Ishikawa (cell line): ENCODE data around the gene PRR12.

Experiments
- CEBPB ChIP-seq: IDR thresholded peaks from 2 replicates; pipeline ENCODE4 v1.6.1; 2012
- CREB1 ChIP-seq: IDR thresholded peaks from 2 replicates; pipeline ENCODE4 v1.6.1; 2012; ENCODE audit warnings: low read depth
- EGR1 ChIP-seq: IDR thresholded peaks from 2 replicates; pipeline ENCODE4 v1.6.1; 2012
- EP300 ChIP-seq: IDR thresholded peaks from 2 replicates; pipeline ENCODE4 v1.6.1; 2012; ENCODE audit warnings: borderline replicate concordance
- FOXM1 ChIP-seq: IDR thresholded peaks from 2 replicates; pipeline ENCODE4 v1.6.1; 2012; ENCODE audit warnings: low read depth, borderline replicate concordance
- NFIC ChIP-seq: IDR thresholded peaks from 2 replicates; pipeline ENCODE4 v1.6.1; 2012
- RAD21 ChIP-seq: IDR thresholded peaks from 2 replicates; pipeline ENCODE4 v1.6.1; 2012; ENCODE audit warnings: low read depth
- TAF1 ChIP-seq: IDR thresholded peaks from 2 replicates; pipeline ENCODE4 v1.6.1; 2012; ENCODE audit warnings: low read depth, mild to moderate bottlenecking
- TCF12 ChIP-seq: IDR thresholded peaks from 2 replicates; pipeline ENCODE4 v1.6.1; 2012; ENCODE audit warnings: low read depth
- TEAD4 ChIP-seq: IDR thresholded peaks from 2 replicates; pipeline ENCODE4 v1.6.1; 2012
- USF1 ChIP-seq: IDR thresholded peaks from 2 replicates; pipeline ENCODE4 v1.6.1; 2012
- YY1 ChIP-seq: IDR thresholded peaks from 2 replicates; pipeline ENCODE4 v1.6.1; 2012; ENCODE audit warnings: low read depth
- ZBTB7A ChIP-seq: IDR thresholded peaks from 2 replicates; pipeline ENCODE4 v1.6.1; 2012; ENCODE audit warnings: low read depth
- TF ChIP-seq, protein P1 (sequence below): IDR thresholded peaks from 2 replicates; pipeline ENCODE4 v1.6.1; 2012
- TF ChIP-seq, protein P2 (sequence below): IDR thresholded peaks from 2 replicates; pipeline ENCODE4 v1.6.1; 2012; ENCODE audit warnings: low read depth, mild to moderate bottlenecking

The PRR12 gene

GRCh38 chr19:49559928-49560327, 31.1 kb upstream of the PRR12 start:
- TF ChIP-seq EP300 (no peak), EGR1 (no peak), TEAD4 (no peak), YY1 (no peak), USF1 (no peak), CEBPB (no peak), FOXM1 (no peak), CREB1 (no peak), ZBTB7A (no peak), TCF12 (no peak), NFIC (no peak), RAD21 (no peak), TAF1 (no peak)
- TF ChIP-seq, protein P1, sequence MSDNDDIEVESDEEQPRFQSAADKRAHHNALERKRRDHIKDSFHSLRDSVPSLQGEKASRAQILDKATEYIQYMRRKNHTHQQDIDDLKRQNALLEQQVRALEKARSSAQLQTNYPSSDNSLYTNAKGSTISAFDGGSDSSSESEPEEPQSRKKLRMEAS: no peak
- TF ChIP-seq, protein P2, sequence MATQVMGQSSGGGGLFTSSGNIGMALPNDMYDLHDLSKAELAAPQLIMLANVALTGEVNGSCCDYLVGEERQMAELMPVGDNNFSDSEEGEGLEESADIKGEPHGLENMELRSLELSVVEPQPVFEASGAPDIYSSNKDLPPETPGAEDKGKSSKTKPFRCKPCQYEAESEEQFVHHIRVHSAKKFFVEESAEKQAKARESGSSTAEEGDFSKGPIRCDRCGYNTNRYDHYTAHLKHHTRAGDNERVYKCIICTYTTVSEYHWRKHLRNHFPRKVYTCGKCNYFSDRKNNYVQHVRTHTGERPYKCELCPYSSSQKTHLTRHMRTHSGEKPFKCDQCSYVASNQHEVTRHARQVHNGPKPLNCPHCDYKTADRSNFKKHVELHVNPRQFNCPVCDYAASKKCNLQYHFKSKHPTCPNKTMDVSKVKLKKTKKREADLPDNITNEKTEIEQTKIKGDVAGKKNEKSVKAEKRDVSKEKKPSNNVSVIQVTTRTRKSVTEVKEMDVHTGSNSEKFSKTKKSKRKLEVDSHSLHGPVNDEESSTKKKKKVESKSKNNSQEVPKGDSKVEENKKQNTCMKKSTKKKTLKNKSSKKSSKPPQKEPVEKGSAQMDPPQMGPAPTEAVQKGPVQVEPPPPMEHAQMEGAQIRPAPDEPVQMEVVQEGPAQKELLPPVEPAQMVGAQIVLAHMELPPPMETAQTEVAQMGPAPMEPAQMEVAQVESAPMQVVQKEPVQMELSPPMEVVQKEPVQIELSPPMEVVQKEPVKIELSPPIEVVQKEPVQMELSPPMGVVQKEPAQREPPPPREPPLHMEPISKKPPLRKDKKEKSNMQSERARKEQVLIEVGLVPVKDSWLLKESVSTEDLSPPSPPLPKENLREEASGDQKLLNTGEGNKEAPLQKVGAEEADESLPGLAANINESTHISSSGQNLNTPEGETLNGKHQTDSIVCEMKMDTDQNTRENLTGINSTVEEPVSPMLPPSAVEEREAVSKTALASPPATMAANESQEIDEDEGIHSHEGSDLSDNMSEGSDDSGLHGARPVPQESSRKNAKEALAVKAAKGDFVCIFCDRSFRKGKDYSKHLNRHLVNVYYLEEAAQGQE: no peak

DNA sequence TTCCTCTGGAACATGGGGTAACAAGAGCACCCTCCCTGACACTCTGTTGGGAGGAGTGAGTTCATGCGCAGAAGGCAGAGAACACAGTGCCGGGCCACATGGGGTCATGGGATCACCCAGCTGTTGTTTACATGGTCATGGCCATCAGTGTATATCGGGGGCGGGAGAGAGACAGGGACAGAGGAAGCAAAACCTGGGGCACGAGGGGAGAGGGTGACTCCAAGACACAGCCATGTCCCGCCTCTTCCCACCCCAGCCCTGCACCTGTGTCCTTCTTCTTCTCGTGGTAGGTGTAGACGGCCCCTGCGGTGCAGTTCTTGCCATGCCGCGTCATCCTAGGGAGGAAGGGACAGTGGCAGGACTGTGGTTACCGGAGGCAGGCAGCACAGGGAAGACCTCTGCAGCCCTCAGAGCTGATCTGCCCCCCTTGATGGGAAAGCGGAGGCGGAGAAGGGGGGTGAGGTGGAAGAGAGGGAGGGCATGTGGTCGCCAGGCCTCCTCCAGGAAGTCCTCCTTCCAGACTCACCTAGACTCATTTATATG, 30.6 kb upstream of the PRR12 start:
- no peak for TF ChIP-seq CEBPB

GRCh38 chr19:49564616-49565045, 26.4 kb upstream of the PRR12 start:
- TF ChIP-seq CEBPB (no peak), YY1 (no peak), TEAD4 (no peak), TAF1 (no peak), CREB1 (no peak)

GRCh38 chr19:49565261-49565660, 25.7 kb upstream of the PRR12 start:
- TF ChIP-seq USF1: no peak

DNA sequence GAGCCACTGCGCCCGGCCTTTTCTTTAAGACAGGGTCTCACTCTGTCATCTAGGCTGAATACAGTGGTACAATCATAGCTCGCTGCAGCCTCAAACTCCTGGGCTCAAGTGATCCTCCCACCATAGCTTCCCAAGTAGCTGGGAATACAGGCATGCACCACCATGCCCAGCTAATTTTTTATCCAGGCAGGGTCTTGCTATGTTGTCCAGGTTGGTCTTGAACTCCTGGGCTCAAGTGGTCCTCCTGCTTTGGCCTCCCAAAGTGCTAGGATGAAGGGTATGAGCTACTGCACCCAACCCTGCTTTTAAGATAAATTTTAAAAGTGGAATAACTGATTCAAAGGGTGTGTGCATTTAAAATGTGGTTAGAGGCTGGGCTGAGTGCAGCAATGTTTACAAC, 24.7 kb upstream of the PRR12 start:
- TF ChIP-seq YY1: no peak
- TF ChIP-seq TCF12: no peak
- TF ChIP-seq EP300: no peak
- no peak for TF ChIP-seq CEBPB
- no peak for TF ChIP-seq USF1
- no peak for TF ChIP-seq CREB1
- TF ChIP-seq RAD21: no peak
- no peak for TF ChIP-seq TEAD4
- TF ChIP-seq EGR1: no peak
- TF ChIP-seq, protein P1: no peak
- no peak for TF ChIP-seq TAF1
- TF ChIP-seq FOXM1: no peak
- no peak for TF ChIP-seq NFIC
- TF ChIP-seq ZBTB7A: no peak
- TF ChIP-seq, protein P2: no peak

DNA sequence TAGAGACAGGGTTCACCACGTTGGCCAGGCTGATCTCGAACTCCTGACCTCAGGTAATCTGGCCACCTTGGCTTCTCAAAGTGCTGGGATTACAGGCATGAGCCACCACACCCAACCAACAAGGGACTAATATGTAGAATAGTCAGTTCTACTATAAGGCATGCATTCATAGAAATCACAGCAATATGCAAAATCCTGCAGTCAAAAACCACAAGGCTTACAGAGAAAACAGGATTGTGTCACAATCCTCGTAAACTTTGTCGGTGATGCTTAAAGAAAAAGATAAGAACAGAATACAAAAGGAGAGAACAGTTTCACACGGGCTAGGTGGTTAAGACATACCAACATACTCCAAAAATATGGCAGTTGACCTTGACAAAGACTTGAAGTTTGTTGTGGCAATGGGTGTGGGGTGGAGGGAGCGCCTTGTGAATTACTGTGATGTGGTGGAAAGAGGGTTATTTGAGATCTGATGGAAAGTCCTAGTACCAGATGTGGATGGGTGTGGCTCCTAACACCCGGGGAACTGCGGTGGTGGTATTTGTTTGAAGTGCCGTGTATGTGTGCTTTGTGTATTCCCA, 23.0 kb upstream of the PRR12 start:
- TF ChIP-seq CREB1: no peak
- TF ChIP-seq RAD21: no peak
- TF ChIP-seq NFIC: no peak
- TF ChIP-seq, protein P2: no peak
- TF ChIP-seq ZBTB7A: no peak
- TF ChIP-seq TAF1: no peak
- TF ChIP-seq EP300: no peak
- no peak for TF ChIP-seq TEAD4
